ENCODE measurements around the gene MPPE1. TPM values are rescaled to one million over a fixed set of nuclear protein-coding genes. Genes with fewer than 3 reads are reported as not detected.
A peak's percentile ranks its signal among the peaks of the same experiment; 100 is the strongest.

Gene MPPE1
- total and polyA plus RNA-seq, 10 of the 15 experiments (the other 5 are each of a cell fraction or from before 2014, with no cell fraction given): 13.8 to 34.5 (median 27.6) TPM

GRCh38 chr18:11883153-11883552 is 25.0 kb downstream of the MPPE1 start (continued):
- no peak for TF ChIP-seq ZBTB4 (CRISPR knock-in tag; IDR thresholded peaks at IDR 0.05)
- TF ChIP-seq MXI1 (IDR thresholded peaks at IDR 0.05; ENCODE audit: low read depth, low read length): no peak
- no peak for TF ChIP-seq HDGF (IDR thresholded peaks at IDR 0.05)
- 0 out of 2 replicates have a peak, but pooled peaks have one; percentile 23 for TF ChIP-seq BCL11A (IDR thresholded peaks at IDR 0.05; ENCODE audit: low read depth, low read length)
- peak; percentile 30; the same call in 1 of the 2 replicates for TF ChIP-seq BMI1 (IDR thresholded peaks at IDR 0.05; ENCODE audit: borderline replicate concordance)
- no peak for TF ChIP-seq BACH1 (IDR thresholded peaks at IDR 0.05; ENCODE audit: borderline replicate concordance)
- 0 out of 2 replicates have a peak, but pooled peaks have one; percentile 14 for TF ChIP-seq RUNX3 (IDR thresholded peaks at IDR 0.05; ENCODE audit: low read length)
- no peak for TF ChIP-seq ZNF217 (IDR thresholded peaks at IDR 0.05)
- no peak for TF ChIP-seq ESRRA (IDR thresholded peaks at IDR 0.05; ENCODE audit: low read length)
- TF ChIP-seq MEF2B (IDR thresholded peaks at IDR 0.05; ENCODE audit: partially characterized antibody, poor library complexity, severe bottlenecking): no peak
- no peak for TF ChIP-seq LARP7 (IDR thresholded peaks at IDR 0.05)
- peak; percentile 37; the same call in 1 of the 2 replicates for TF ChIP-seq RELB (IDR thresholded peaks at IDR 0.05; ENCODE audit: low read depth)
- TF ChIP-seq, protein P1, sequence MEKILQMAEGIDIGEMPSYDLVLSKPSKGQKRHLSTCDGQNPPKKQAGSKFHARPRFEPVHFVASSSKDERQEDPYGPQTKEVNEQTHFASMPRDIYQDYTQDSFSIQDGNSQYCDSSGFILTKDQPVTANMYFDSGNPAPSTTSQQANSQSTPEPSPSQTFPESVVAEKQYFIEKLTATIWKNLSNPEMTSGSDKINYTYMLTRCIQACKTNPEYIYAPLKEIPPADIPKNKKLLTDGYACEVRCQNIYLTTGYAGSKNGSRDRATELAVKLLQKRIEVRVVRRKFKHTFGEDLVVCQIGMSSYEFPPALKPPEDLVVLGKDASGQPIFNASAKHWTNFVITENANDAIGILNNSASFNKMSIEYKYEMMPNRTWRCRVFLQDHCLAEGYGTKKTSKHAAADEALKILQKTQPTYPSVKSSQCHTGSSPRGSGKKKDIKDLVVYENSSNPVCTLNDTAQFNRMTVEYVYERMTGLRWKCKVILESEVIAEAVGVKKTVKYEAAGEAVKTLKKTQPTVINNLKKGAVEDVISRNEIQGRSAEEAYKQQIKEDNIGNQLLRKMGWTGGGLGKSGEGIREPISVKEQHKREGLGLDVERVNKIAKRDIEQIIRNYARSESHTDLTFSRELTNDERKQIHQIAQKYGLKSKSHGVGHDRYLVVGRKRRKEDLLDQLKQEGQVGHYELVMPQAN (conservative IDR thresholded peaks at IDR 0.05): no peak
- TF ChIP-seq STAT3 (IDR thresholded peaks at IDR 0.05; ENCODE audit: low read depth, low read length): no peak
- TF ChIP-seq BRCA1 (IDR thresholded peaks at IDR 0.05; ENCODE audit: low read depth, low read length): no peak
- TF ChIP-seq RB1 (IDR thresholded peaks at IDR 0.05; ENCODE audit: borderline replicate concordance): no peak
- no peak for TF ChIP-seq SMC3 (IDR thresholded peaks at IDR 0.05; ENCODE audit: borderline replicate concordance, low read length)
- peak; percentile 56 for TF ChIP-seq ATF7 (IDR thresholded peaks at IDR 0.05; ENCODE audit: low read depth)
- 0 out of 2 replicates have a peak, but pooled peaks have one; percentile 31 for TF ChIP-seq CHD2 (IDR thresholded peaks at IDR 0.05; ENCODE audit: borderline replicate concordance, low read depth, low read length)
- TF ChIP-seq CBFB (IDR thresholded peaks at IDR 0.05; ENCODE audit: low read depth): no peak
- no peak for TF ChIP-seq TARDBP (IDR thresholded peaks at IDR 0.05; ENCODE audit: borderline replicate concordance)
- TF ChIP-seq SREBF2 (IDR thresholded peaks at IDR 0.05; ENCODE audit: low read length): no peak
- TF ChIP-seq NFIC (IDR thresholded peaks at IDR 0.05; ENCODE audit: low read depth, low read length): no peak

Measured in GM12878 (cell line).